GM18870 (cell line): Measurements from ENCODE around the gene SLC31A2.

Source experiments
- ATAC-seq: cut with Tn5 transposase; IDR thresholded peaks from one replicate; pipeline ENCODE4 v1.9.1; 2021; ENCODE audit warnings: moderate library complexity; ENCODE audit not compliant: unreplicated experiment

Gene SLC31A2

DNA sequence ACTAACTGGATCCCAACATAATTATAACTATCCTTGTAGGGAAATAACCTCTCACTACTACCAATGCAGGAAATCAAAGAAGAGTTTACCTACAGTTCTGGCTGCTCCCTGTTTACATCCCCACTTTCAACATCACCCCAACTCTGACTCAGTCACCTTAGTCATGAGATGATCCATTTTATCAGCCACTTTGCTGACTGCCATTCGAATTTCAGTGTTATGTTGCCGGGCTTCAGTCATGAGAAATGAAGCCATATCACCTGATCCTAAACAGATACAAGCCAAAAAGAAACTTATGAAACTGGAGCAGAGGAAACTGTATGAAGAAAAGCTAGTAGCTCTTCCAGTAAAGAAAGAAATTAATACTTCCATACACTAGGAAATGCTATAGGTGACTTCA is 33.7 kb downstream of the SLC31A2 start:
- no peak for ATAC-seq

DNA sequence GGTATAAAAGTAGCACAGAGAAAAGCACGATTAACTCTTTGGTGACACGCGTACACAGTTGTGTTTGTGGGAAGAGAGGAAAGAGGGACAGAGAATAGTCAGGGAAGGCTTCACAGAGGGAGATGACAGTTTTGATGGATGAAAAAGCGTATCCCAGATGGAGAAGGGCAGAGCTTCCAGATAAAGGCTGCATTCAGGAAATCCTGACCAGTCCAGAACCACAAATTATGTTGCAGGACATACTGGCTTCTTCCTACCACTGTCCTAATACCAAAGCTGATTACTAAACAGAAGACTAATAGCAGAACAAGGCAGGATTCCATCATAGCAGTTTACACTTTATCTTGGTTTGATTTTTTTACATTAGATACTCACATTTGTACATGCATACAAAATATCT is 34.5 kb downstream of the SLC31A2 start:
- ATAC-seq = no peak

DNA sequence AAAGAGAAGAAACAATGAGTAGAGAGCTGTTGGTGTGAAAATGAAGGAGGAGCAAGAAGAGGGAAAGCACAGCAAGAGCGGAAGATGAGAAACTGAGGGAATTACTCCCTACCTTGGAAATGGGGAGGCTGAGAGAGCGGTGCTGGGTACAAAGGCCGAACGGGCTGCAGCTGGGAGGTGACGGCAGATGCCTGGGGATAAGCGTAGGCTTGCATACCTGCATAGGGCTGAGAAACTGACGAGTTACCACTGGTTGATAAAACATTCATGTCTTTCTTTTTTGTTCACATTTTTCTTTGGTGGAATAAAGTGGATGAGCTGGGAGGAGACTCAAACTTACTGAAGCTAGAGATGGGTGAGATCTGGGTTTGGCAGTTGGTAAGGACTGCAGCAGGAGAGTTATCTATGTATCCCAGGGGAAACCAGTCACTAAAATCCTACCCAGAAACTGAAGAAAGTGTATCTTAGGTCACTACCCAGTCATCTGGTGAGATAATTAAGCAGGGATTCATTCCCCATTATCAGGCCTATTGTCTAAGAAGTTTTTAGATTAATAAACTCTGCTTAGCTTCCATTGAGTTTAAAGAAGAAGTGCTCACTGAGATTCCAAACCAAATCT is 35.4 kb downstream of the SLC31A2 start:
- no peak for ATAC-seq

DNA sequence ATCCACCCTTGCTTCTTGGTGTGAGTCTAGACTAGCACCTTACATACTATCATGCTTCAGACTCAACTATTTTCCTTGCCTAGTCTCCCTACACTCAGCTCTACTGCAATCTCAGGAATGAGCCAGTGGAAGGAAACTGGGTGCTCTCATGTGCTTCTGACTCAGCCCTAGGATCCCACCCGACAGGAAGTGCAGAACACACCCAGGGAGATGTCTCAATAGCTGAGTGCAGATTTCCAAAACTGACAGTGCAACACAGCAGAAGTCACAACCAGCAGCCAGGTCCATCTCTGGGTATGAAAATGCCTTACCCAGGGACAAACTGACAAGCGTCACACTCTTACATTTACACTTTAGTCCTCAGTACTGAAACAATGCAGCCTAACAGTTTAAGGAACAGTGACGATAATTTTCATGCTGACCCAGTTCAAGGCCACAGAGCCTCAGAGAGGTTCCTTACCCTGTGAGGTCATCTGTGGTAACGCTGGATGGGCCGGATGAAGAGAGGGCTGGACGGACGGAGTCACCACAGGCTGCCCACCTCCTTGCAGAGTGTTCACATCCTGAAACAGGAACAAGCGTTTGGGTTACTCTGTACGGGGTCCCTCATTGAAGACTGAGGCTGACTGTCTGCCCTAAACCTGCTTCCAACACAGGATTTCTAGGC is 37.3 kb downstream of the SLC31A2 start:
- ATAC-seq = no peak

DNA sequence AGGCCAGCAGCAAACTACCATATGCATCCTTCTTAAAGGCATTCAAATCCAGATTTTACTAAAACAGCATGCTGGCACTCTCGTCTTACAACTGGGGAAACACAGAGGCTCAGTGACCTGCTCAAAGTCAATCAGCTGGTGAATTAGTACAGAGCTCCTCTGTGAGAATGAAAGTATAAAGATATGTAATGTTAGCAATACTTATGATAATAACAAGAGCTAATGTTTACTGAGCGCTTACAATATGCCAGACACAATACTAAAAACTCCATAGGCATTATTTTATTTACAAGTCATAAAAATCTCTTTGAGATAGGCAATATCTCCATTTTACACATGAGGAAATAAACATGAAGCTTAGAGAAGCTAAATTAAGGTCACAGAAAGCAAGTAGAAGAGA is 41.6 kb downstream of the SLC31A2 start:
- ATAC-seq = no peak

DNA sequence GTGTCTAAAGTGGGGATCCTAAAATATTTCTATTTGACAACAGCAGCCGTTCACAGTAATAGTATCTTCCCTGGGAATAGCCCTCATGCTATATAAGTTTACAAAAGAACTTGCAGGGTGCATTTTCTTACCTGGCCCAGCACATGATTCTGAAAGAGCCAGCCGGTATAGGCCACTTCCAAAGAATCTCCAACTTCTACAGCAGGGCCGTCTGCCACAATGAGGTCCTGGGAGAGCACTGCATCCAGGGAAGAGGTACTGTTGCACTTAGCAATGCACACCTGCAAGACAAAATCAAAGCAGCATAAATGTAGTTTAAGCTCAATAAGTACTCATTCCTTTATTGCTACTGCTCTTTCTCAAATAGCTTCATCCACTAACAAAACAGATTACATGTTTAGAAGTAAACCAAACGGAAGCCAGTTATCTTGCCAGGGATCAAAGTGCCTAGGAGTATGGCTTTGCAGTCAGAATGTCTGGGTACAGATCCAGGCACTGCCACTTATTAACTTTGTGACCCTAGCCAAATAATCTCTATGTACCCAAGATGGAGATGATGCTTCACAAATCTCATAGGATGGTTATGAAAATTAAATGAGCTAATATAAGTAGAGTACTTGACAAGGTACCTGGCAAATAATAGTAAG is 49.0 kb downstream of the SLC31A2 start:
- no peak for ATAC-seq

DNA sequence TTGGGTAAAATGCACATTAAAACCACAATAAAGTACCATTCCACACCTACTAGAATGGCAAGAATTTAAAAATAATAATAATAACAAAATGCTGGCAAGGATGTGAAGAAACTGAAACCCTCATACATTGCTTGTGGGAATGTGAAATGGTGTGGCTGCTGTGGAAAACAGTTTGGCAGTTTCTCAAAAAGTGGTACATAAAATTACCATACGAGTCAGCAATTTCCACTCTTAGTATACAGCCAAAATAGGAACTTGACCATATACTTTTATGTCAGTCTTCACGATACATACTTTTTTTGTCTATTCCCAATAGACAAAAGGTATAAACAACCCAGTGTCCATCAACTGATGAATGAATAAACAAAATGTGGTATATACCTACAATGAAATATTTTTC is 54.6 kb downstream of the SLC31A2 start:
- ATAC-seq = no peak

DNA sequence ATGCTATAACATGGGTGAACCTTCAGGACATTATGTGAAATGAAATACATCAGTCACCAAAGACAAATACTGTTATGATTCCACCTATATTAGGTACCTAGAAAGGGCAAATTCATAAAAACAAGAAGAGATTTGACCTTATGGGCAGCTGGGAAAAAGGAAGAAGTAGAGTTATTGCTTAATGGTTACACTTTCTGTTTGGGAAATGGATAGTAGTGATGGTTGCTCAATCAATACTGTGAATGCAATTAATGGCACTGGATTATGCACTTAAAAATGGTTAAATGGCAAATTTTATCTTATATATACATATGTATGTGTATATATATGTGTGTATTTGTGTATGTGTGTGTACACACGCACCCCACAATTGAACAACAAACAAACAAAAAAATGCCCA is 55.1 kb downstream of the SLC31A2 start:
- ATAC-seq = no peak

DNA sequence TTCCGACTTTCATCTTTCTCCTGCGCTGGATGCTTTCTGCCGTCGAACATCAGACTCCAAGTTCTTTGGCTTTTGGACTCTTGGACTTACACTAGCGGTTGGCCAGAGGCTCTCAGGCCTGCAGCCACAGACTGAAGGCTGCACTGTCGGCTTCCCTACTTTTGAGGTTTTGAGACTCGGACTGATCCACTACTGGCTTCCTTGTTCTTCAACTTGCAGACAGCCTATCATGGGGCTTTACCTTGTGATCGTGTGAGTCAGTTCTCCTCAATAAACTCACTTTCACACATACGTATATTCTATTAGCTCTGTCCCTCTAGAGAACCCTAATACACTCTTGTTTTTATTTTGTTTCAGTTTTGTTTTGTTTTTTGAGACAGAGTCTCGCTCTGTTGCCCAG is 60.0 kb downstream of the SLC31A2 start:
- ATAC-seq = no peak
